HUES6 (cell line): ENCODE data around the gene NAA80.

ENCODE experiments used
- H3K27ac ChIP-seq: 2 replicates; pipeline ENCODE4 v1.7.0; 2013; ENCODE audit warnings: low read depth, mild to moderate bottlenecking, low read length, inconsistent platforms
- H3K27me3 ChIP-seq: 2 replicates; pipeline ENCODE4 v1.6.1; 2013; ENCODE audit warnings: low read length; ENCODE audit not compliant: control insufficient read depth, insufficient read depth
- H3K36me3 ChIP-seq: 2 replicates; pipeline ENCODE4 v1.6.1; 2013; ENCODE audit warnings: low read length; ENCODE audit not compliant: control insufficient read depth, insufficient read depth
- H3K4me1 ChIP-seq: 2 replicates; pipeline ENCODE4 v1.6.1; 2013; ENCODE audit warnings: low read length; ENCODE audit not compliant: control insufficient read depth, insufficient read depth
- H3K4me3 ChIP-seq: 2 replicates; pipeline ENCODE4 v1.5.1; 2013; ENCODE audit warnings: low read depth, low read length
- H3K9ac ChIP-seq: one replicate; pipeline ENCODE4 v1.6.1; 2013; ENCODE audit warnings: mild to moderate bottlenecking, low read length
- H3K9me3 ChIP-seq: 2 replicates; pipeline ENCODE4 v1.6.1; 2013; ENCODE audit warnings: low read depth, low read length; ENCODE audit not compliant: control insufficient read depth, insufficient read depth

NAA80 gene, protein sequence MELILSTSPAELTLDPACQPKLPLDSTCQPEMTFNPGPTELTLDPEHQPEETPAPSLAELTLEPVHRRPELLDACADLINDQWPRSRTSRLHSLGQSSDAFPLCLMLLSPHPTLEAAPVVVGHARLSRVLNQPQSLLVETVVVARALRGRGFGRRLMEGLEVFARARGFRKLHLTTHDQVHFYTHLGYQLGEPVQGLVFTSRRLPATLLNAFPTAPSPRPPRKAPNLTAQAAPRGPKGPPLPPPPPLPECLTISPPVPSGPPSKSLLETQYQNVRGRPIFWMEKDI

GRCh38 chr3:50298836-50299637, at the start of gene NAA80, which contains the start of gene HYAL3:
Gene NAA80, minus strand, starts transcription at chr3:50299405. Its CDS starts 1,942 bp downstream, at chr3:50297463.
Gene HYAL3, minus strand, starts transcription at chr3:50299405. Its CDS starts 3,803 bp downstream, at chr3:50295602.
- H3K36me3 ChIP-seq, result peaks cover 6% of the 10 kb centered on the region; the same call in 1 of the 2 replicates
- peaks cover 28% of the 10 kb centered on the region for H3K4me1 ChIP-seq

DNA sequence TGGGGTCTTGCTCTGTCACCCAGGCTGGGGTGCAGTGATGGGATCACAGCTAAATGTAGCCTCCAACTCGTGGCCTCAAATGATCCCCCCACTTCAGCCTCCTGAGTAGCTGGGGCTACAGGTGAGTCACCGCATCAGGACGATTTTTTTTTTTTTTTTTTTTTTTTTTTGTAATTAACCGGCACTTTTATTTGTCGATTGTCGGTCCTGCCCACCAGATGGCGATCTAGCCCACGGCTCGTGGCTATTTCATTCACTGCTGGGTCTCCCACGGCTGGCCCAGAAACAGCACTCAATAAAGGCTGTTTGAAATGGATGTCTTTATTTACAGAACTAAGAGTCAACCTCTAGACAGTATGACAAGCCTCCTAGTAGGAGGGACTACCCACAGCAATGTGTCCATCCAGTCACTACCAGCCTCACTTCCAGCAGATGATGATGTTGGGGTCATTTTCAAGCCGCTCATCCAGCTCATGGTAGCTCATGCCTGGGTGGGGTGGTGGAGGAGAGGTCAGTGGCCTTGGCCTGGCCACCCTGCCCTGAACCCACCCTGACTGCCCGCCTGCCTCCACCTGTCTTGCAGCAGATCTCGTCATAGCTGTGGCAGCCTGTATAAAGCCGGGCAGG, 48.1 kb upstream of the NAA80 start:
- Histone ChIP-seq H3K36me3 (peaks cover 12% of the 10 kb centered on the region), H3K27me3 (peaks cover 29% of the 10 kb centered on the region), H3K9ac (no peak overlapping the region), H3K4me3 (no peak overlapping the region), H3K27ac (no peak overlapping the region), H3K9me3 (no peaks in the 10 kb centered on the region), H3K4me1 (peaks cover 14% of the 10 kb centered on the region)

More at GRCh38 chr3:50298836-50299637, at the start of gene NAA80, which contains the start of gene HYAL3:
- H3K9ac ChIP-seq, result peak within 1 kb of the TSS; percentile 65
- H3K4me3 ChIP-seq, result peak within 1 kb of the TSS; percentile 78
- no peaks in the 10 kb centered on the region for H3K27me3 ChIP-seq
- no peaks in the 10 kb centered on the region for H3K9me3 ChIP-seq
- H3K27ac ChIP-seq, result peak within 1 kb of the TSS; percentile 55; the same call in 1 of the 2 replicates

DNA sequence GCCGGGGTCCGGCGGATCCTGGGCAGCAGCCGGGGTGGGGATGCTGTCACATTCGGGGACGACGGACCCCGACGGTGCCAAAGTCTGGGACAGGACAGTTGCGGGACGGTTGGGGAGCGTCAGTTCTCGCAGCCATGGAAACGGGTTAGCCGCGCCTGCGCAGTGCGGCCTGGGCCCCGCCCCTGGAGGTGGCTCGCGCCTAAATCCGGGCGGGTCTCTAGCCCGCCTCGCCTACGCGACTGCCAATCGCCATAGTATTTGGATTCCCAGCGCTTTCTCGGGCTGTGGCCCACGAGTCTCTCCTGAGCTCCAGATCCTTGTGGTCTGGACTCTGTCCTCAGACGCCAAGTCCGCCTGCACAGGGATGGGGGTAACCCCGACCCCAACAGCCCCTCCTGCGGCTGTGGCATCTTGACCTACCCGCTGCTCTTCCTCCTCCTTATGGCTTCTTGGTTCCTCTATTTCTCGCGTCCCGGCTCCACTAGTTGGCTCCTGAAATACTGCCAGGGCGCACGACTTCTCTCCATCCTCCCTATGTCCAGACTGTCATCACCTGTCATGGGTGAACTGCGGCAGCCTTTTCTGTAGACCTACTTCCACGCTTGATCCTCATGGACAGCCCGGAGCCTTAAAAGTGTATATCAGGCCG, 46.5 kb upstream of the NAA80 start, which contains the start of gene ZMYND10:
ZMYND10 (minus strand) TSS at position 147 of the 649 bp plus-strand sequence. CDS start 153 bp downstream, outside the sequence.
- Histone ChIP-seq H3K4me1 (peaks cover 13% of the 10 kb centered on the region), H3K9me3 (no peaks in the 10 kb centered on the region), H3K4me3 (peak within 1 kb of the TSS; percentile 59), H3K9ac (peak within 1 kb of the TSS; percentile 29), H3K36me3 (peaks cover 12% of the 10 kb centered on the region), H3K27me3 (peaks cover 45% of the 10 kb centered on the region), H3K27ac (no peak within 1 kb of the TSS)

DNA sequence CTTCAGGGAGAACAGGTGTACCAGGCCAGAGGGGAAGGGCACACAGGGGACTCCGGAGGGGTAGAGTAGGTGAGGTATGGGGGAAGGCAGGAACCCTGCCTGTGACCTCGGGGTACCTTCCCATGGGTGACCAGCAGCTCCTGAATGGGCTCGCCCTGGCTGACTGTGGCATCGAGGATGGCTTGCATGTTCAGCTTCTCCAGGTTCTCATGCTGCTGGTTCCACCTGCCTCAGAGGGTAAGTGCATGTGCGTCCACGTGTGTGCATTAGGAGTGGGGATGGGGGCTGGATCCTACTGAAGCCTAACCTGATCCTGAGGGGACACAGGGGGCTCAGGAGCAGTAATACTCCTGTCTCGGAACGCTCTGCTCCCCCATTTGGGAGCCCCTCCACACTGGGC, 45.8 kb upstream of the NAA80 start:
- no peak overlapping the region for H3K9ac ChIP-seq
- H3K4me3 ChIP-seq, result peak overlapping the region; percentile 59
- H3K9me3 ChIP-seq, result no peaks in the 10 kb centered on the region
- H3K36me3 ChIP-seq, result peaks cover 12% of the 10 kb centered on the region
- no peak overlapping the region for H3K27ac ChIP-seq
- H3K27me3 ChIP-seq, result peaks cover 52% of the 10 kb centered on the region
- H3K4me1 ChIP-seq, result peaks cover 13% of the 10 kb centered on the region

DNA sequence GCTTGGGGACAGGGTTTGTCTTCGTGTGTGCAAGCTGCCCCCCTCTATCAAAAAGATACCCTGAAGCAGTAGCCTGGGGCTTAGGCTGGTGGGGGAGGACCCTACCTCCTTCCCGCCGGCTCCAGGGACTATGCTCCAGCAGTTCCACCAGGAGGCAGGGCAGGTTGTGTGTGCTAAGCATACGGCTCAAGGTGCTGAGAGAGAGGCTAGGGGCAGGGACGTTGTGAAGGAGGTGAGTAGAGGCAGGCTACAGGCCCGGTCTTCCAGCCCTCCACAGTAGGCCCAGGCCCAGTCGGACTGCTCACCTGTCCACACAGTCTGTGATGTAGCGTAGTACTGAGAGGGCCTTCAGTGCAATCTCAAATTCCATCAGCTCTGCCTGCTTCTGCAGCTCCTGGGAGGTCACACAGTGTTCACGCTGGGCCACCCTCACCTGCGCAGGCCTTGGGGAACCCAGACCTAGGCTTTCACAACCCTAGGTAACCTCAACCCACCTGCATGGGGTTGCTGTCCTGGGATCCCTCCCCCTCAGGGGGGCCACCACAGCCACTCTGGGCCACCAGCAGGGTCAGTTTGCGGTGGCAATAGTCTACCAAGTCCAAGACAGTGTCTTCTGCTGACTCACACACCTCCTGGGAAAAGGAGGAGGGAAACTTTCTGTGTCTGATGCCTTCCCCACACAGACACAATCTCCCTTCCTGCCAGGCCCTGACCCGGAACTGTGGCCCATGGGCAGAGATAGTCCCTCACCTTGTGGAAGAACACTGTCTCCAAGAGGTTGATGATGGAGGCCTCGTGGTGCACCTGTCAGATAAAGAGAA, 43.8 kb upstream of the NAA80 start:
- Histone ChIP-seq H3K4me3 (no peak overlapping the region), H3K36me3 (peaks cover 3% of the 10 kb centered on the region; the same call in 1 of the 2 replicates), H3K4me1 (peaks cover 18% of the 10 kb centered on the region), H3K27me3 (peaks cover 68% of the 10 kb centered on the region), H3K27ac (no peak overlapping the region), H3K9ac (no peak overlapping the region), H3K9me3 (no peaks in the 10 kb centered on the region)

- H3K9me3 ChIP-seq, result no peaks in the 10 kb centered on the region
- H3K36me3 ChIP-seq, result no peaks in the 10 kb centered on the region
- peaks cover 23% of the 10 kb centered on the region for H3K4me1 ChIP-seq
- no peak overlapping the region for H3K9ac ChIP-seq
- no peak overlapping the region for H3K4me3 ChIP-seq
- peaks cover 68% of the 10 kb centered on the region for H3K27me3 ChIP-seq
- H3K27ac ChIP-seq, result no peak overlapping the region
These were observed 42.9 kb upstream of the NAA80 start for GRCh38 chr3:50341996-50342650.

- Histone ChIP-seq H3K4me1 (peaks cover 23% of the 10 kb centered on the region), H3K27ac (no peak overlapping the region), H3K27me3 (peaks cover 68% of the 10 kb centered on the region), H3K4me3 (no peak overlapping the region), H3K9me3 (no peaks in the 10 kb centered on the region), H3K9ac (no peak overlapping the region), H3K36me3 (no peaks in the 10 kb centered on the region)
These were observed 42.3 kb upstream of the NAA80 start for GRCh38 chr3:50341537-50341936.

DNA sequence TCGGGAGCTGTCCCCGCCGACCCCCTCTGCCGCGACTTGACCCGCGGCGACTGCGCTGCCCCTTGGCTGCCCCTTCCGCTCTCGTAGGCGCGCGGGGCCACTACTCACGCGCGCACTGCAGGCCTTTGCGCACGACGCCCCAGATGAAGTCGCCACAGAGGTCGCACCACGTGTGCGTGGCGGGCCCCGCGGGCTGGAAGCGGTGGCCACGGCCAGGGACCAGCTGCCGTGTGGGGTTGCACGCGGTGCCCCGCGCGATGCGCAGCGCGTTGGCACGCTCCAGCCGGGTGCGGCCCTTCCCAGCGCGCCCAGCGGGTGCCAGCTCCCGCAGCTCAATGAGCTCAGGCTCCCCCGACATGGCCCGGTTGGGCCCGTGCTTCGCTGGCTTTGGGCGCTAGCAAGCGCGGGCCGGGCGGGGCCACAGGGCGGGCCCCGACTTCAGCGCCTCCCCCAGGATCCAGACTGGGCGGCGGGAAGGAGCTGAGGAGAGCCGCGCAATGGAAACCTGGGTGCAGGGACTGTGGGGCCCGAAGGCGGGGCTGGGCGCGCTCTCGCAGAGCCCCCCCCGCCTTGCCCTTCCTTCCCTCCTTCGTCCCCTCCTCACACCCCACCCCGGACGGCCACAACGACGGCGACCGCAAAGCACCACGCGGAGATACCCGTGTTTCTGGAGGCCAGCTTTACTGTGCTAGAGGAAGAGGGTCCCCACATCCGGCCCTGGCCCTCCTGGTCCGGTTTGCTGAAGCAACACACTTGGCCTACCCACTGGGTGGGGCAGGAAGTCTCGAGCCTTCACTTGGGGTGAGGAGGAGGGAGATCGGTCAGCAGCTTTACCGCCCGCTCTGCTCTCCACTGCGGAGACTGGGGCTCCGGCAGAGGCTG, 41.5 kb upstream of the NAA80 start, which contains the start of gene RASSF1:
RASSF1 (minus strand) TSS at position 389 of the 882 bp plus-strand sequence; CDS start at position 358, 31 bp downstream.
- Histone ChIP-seq H3K4me3 (peak within 1 kb of the TSS; percentile 59), H3K9me3 (no peaks in the 10 kb centered on the region), H3K27ac (no peak within 1 kb of the TSS), H3K36me3 (no peaks in the 10 kb centered on the region), H3K4me1 (peaks cover 30% of the 10 kb centered on the region), H3K27me3 (peaks cover 64% of the 10 kb centered on the region), H3K9ac (no peak within 1 kb of the TSS)

DNA sequence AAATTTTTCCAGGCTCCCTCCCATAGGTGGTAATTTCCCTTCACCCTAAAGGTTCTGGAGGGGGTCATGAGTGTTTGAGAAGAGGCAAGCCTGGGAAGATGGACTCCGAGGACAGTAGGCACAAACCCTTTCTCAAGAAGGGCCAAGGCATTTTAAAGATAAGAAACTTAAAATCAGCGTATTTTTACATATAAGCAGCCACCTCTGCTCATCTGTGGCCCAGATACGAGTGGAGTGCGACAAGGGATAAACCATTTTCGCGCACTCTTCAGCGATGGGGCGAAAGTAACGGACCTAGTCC, 40.9 kb upstream of the NAA80 start:
- Histone ChIP-seq H3K9me3 (no peaks in the 10 kb centered on the region), H3K36me3 (no peaks in the 10 kb centered on the region), H3K27ac (no peak overlapping the region), H3K4me3 (peak overlapping the region; percentile 59), H3K4me1 (peaks cover 31% of the 10 kb centered on the region), H3K9ac (no peak overlapping the region), H3K27me3 (peaks cover 61% of the 10 kb centered on the region)
